NK-92 treated with Interleukin-12 subunit alpha and Interleukin-12 subunit beta, amount 100 ng/mL, for 24 hours (cell line): ENCODE measurements around the gene GLP1R.

ENCODE experiments used
- DNase-seq: peaks from one replicate; lab custom pipeline; 2025; lab: John Stamatoyannopoulos, UW

GLP1R gene

GRCh38 chr6:39062014-39062740, 13.6 kb downstream of the GLP1R start:
- DNase-seq: no peak

- DNase-seq: no peak
Observed at GRCh38 chr6:39063526-39063925, 14.9 kb downstream of the GLP1R start.

DNA sequence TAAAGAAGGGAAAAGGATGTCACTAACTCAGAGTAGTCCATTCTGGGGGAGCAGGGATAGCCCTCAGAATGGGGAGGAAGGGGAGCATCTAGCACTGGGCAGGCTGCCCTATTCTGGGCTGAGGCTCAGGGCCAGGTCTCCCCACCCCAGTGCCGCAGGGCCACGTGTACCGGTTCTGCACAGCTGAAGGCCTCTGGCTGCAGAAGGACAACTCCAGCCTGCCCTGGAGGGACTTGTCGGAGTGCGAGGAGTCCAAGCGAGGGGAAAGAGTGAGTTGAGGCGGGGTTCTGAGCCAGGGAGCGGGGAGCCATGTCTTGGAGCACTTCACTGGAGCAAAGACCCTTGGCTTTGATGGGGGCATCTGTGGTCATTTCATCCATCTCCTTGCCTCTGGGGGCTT, 17.0 kb downstream of the GLP1R start:
- no peak for DNase-seq

DNA sequence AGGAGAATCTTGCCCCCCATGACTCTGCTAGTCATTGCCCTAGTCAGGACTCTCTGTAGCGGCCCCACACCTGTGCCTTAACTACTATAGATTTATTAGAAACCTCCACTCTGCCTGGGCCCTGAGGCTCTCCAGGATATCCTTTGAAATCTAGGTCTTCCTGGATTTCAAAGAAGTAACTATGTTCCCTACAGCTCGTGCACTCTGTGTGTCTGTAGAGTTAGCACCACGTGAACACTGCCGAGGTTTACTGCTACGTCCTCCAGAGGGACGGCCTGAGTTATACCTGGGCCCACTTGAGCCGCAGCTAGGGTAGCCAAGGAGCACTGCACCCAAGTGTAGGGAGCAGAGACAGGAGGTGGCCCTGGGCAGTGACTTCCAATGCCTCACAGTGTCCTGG, 19.8 kb downstream of the GLP1R start:
- DNase-seq: no peak

- DNase-seq: no peak
Observed at GRCh38 chr6:39072830-39073229, 24.2 kb downstream of the GLP1R start.

- DNase-seq: no peak
Observed at GRCh38 chr6:39073471-39074355, 25.1 kb downstream of the GLP1R start.

GRCh38 chr6:39074486-39074885, 25.9 kb downstream of the GLP1R start:
- DNase-seq: no peak

GRCh38 chr6:39075010-39075686, 26.6 kb downstream of the GLP1R start:
- DNase-seq: no peak

- no peak for DNase-seq
Observed at GRCh38 chr6:39075807-39076622, 27.4 kb downstream of the GLP1R start.

GRCh38 chr6:39076623-39077535, 28.3 kb downstream of the GLP1R start:
- no peak for DNase-seq

- DNase-seq: no peak
Observed at GRCh38 chr6:39077882-39078594, 29.5 kb downstream of the GLP1R start.

- no peak for DNase-seq
Observed at GRCh38 chr6:39078695-39079094, 30.1 kb downstream of the GLP1R start.

- no peak for DNase-seq
Observed at GRCh38 chr6:39079197-39080125, 30.9 kb downstream of the GLP1R start.

GRCh38 chr6:39080246-39080875, 31.8 kb downstream of the GLP1R start:
- DNase-seq: no peak

- DNase-seq: no peak
Observed at GRCh38 chr6:39082310-39082709, 33.7 kb downstream of the GLP1R start.

DNA sequence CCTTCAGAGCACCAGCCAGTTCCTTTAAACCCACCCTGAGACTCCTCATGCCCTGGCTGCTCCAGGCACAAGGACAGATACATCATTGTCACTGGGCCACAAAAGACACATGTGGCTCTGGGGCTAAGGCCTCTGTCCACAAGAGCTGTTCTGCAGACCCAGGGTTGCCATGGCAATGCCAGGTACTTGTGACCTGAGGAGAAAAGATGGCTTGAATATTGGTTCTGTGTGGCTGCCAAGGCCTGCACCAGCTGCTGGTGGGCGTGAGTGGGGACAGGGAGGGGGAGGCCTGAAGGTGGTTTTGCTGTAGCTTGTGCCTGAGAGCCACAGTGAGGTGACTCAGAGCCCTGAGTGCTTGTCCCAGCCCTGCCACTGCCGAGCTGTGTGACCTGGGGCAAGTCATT, 34.7 kb downstream of the GLP1R start:
- peak; percentile 58 for DNase-seq

DNA sequence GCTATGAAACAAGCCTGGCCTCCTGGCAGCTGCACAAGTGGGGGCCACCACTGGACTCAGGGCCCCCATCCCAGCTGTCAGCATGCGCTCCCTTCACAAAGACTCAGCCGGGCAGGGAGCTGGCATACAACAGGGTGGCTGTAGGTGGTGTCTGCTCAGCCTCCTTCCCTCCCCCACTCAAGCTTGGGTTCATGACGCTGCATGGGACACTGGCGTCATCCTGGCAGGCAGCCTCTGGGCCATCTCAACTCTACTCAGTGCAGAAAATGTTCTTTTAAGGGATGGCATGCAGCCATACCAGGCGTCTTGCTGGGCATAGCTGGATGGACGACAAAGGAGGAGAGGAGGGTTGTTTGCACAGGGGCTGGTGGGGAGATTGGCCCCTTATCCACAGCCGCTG, 35.9 kb downstream of the GLP1R start:
- DNase-seq: no peak

- no peak for DNase-seq
Observed at GRCh38 chr6:39085129-39085797, 36.7 kb downstream of the GLP1R start.
